GM12873 (cell line): ENCODE data around the gene FBXW5.

ENCODE experiments used
- TF ChIP-seq, protein P1 (sequence below): IDR thresholded peaks from 2 replicates; pipeline ENCODE4 v1.5.1; 2012; ENCODE audit warnings: low read depth, mild to moderate bottlenecking, moderate library complexity, low read length, control low read depth; ENCODE audit not compliant: insufficient read depth; ENCODE audit errors: missing control alignments

FBXW5 gene

DNA sequence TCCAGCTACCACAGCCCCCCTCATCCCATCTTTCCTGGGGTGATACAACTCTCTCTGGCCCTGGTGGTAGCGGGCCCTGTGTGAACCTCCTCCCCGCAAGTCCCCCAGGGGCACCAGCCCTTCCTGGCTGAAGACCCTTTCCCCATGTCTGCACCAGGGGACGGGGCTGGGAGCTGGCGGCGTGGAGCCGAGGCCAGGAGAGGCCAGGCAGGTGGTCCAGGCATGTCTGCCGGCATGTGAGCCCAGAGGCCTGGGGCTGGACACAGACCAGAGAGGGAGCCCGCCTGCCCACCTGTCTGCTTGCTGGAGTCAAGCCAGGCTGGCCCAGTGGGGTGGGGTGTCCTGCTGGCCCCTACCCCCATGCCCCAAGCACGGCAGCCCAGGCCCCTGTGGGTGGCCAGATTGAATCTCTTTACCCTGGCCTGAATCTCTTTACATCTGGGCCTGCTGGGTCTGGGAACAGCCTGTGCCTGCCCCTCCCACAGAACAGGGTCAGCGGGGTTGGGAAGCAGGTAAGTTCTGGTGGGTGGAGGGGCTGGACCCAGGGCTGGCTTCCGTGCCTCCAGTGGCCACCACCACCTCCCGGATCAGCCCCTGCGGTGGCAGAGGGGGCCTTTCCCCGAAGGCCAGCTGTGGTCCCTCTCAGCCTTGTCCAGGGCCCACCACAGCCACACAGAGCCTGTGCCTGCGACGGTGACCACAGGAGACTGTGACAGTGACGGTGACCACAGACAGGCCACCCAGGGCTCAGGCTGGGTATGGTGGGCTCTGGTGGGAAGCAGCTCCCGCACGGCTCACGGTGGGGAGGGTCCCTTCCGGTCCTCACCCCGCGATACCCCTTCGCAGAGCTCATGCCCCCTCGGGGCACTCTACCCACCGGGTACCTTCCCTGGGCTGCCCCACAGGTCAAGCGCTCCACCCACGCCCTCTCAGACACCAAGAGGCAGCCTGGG, 14.6 kb upstream of the FBXW5 start:
- TF ChIP-seq, protein P1, sequence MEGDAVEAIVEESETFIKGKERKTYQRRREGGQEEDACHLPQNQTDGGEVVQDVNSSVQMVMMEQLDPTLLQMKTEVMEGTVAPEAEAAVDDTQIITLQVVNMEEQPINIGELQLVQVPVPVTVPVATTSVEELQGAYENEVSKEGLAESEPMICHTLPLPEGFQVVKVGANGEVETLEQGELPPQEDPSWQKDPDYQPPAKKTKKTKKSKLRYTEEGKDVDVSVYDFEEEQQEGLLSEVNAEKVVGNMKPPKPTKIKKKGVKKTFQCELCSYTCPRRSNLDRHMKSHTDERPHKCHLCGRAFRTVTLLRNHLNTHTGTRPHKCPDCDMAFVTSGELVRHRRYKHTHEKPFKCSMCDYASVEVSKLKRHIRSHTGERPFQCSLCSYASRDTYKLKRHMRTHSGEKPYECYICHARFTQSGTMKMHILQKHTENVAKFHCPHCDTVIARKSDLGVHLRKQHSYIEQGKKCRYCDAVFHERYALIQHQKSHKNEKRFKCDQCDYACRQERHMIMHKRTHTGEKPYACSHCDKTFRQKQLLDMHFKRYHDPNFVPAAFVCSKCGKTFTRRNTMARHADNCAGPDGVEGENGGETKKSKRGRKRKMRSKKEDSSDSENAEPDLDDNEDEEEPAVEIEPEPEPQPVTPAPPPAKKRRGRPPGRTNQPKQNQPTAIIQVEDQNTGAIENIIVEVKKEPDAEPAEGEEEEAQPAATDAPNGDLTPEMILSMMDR: no peak

DNA sequence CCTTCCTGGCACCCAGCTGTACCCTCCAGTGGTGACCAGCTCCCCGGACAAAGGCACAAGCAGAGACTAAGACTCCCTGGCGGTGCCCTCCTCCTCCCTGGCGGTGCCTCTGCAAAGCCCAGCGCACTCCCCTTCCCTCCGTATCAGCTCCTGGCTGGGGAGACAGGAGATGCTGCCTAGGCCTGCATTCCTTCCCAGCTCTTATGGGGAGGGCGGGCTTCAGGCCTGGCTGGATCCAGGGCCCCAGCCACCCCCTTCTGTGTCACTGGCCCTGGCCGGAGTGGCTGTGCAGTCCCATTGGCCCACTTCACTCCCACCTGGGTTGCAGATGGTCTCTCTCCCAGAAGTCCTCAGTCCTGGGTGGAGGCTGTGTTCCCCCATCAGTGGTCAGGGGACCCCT, 13.9 kb upstream of the FBXW5 start:
- TF ChIP-seq, protein P1: no peak

DNA sequence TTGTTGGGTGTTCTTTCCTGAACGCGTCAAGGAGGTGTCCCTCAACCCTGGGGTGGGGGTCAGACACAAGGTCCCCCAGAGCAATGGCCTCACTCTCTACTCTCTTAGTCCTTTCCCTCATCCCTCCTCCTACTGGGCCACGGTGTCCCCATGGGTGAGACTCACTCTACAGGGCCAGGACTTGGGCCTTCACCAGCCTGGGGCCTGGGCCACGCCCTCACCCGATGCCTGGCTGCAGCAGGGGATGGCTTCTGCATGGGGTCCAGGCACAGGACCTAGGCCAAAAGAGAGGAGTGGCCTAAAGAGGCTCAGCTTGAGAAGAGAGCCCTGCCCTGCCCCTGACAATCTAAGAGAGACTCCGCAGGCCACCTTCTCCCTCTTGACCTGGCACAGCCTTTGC, 13.4 kb upstream of the FBXW5 start:
- TF ChIP-seq, protein P1: no peak

DNA sequence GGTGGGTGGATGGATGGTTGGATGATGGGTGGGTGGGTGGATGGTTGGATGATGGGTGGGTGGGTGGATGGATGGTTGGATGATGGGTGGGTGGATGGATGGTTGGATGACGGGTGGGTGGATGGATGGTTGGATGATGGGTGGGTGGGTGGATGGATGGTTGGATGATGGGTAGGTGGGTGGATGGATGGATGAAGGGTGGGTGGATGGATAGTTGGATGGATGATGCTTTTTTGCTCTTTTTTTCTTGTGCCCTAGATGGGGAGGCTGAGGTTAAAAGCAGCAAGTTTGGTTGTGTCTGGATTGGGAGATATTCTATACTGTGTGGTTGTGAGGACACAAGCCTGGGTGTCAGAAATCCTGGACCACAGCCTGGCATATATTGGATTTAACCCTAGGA, 12.9 kb upstream of the FBXW5 start:
- TF ChIP-seq, protein P1: no peak

DNA sequence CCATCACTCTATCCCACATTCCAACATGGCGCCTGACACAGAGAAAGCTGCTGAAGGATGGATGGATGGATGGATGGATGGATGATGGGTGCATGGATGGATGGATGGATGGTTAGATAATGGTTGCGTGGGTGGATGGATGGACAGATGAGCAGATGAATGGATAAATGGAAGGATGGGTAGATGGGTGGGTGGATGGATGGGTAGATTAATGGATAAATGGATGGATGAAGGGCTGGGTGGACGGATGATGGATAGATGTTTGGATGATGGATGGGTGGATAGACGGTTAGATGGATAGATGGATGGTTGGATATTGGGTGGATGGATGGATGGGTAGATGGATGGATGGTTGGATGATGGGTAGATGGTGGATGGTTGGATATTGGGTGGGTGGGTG, 12.1 kb upstream of the FBXW5 start:
- TF ChIP-seq, protein P1: no peak

DNA sequence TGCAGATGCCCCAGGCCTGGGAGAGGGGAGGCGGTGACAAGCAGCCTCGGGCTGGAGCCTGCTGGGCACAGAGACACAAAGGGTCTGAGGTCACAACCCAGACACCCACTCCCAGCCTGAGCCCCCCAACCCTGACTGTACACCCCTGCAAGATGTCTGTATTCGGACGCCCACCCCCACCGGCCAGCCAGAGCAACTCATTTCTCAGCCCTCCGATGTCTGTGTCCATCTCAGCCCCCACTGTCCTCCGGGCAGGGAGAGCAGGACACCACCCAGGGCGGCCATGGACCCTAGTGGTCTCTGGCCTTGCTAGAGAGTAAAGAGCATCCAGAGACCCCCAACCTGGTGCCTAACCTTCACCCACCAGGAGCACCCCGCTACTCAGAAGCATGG, 11.4 kb upstream of the FBXW5 start:
- TF ChIP-seq, protein P1: no peak

DNA sequence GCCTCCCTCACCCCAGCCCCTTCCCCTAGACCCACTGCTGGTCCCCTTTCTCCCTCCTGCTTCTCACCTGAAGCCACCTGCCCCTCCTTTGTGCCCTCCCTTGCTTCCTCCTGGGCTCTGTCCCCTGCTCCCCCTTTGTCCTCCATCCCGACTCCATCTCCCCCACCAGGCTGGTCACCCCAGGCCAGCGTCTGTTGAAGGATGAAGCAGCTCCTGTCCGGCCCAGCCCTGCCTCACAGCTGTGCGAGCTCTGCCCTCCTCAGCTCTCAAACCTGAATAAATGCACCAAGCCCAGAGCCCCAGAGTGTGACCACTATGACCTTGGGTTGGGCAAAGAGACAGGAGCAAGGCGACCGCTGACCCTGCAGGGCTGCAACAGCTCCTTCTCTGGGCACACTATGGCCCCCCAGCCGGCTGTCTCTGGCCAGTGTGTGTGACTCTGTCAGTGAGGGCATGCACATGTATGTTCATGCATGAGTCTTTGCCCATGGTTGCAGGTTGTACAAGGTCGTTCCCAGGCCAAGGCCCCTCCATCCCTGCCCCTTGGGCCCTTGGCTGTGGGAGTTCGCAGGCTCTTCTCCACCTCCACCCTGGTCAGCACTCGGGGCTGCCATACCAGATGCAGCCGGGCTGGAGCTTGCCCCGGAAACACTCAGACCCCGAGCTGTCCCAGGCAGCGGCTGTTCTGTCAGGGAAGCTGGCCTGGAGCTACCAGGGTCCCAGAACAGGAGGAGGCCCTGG, 10.8 kb upstream of the FBXW5 start:
- TF ChIP-seq, protein P1: no peak
